HG03457 (cell line): ENCODE data around the gene GMDS.

Experiments
- ATAC-seq: cut with Tn5 transposase; IDR thresholded peaks from one replicate; pipeline ENCODE4 v1.9.1; 2021; ENCODE audit warnings: moderate number of reproducible peaks; ENCODE audit not compliant: unreplicated experiment

GMDS gene

DNA sequence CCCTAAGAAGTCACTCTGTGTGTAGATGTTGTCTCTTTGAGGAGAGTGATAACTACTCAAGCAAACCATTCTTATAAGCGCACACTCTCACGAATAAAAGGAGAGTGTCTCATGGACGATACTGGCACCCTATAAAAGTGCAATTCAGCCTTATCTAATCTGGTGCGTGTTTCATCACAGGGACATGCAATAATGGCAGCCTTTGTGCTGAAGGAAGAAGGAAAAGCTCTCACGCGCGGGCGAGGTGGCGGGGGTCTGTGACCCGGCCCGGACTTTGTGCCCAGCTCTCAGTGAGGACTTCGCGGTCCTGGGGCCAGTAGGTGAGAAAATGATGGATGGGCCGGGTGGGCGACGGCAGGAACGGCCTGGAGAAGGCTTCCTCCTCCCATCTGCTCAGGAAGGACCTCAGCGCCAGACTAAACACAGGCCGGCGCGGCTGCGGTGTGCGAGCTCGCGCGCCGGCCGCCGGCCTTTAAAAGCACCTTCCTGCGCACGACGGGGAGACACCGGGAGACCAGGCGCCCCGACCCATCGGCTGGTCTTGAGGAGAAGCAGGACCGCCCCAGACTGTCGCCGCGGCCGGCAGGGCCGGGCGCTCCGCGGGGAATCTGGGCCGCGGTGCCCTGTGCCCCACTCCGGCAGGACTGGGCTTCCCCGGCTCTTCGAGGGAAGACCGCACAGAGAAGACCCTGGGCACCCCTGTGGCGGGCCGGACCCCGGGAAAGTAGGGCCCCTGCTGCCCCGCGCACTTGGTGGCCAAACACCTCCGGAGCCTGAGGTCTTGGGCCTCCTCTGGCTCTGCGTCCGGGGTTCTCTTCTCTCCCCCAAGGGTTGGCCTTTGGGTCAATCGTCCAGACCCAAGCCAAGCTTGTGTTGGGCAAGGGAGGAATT is 644.0 kb downstream of the GMDS start:
- no peak for ATAC-seq

DNA sequence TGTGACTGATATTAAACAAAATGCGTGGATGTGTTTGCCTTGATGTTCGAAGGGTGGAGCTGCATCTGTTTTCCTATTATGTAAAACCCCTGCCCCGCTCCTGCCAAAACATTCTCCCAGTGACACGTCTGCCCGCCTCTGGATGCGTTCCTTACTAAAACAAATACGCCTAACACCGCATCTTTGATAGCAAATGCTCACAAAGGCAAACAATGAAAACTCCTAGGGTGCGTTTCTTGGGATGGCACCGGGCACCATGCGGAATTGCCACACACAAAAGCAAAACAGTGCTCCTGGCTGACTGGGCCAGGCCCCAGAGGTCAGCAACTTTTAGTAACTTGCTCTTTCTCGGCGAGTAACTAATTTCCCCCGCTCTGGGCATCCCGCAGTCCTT is 644.6 kb downstream of the GMDS start:
- no peak for ATAC-seq

DNA sequence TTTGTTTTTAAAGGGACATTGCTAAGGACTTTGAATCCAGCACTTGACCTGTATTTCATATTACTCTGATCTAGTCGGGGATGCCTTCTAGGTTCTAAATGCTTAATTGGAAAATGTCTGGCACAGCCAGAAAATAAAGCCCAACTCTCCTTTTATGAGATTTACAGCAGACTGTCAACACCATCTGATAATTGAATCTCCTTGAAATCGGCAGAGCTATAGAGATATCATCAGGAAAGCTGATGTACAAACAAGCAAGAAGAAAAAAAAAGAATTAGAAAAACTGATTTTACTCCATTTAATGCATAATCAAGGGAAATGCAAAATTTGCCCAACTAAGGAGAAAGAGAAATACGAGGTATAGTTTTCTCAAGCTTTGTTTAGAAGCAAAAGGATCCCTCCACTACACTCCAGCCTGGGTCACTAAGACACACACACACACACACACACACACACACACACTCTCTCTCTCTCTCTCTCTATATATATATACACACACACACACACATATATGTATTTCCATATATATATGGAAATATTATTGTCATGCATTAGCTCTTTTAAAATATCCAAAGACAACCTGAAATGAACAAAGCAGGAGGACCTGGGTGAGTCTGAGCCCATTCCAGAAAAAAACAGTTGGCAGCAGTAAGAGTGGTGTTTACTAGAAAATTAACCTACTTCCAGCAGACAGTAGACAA is 645.2 kb downstream of the GMDS start:
- no peak for ATAC-seq

DNA sequence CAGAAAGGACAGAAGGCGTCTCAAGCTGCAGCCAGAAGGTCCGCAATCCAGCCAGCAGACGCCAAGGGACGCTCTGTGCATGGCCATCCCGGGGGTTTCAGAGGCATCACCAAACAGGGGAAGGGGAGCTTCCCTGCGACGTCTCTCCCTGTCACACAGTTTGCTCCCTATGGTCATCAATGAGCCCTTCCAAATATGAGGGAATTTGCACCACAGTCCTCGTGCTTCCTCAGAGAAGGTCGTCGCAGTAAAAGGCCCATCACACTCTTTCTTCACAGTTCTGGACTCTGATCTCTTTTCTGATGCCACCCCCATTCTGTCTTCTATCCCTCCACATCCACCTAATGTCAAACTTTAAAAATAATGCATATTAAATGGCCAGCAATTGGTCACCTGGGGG is 645.9 kb downstream of the GMDS start:
- no peak for ATAC-seq

DNA sequence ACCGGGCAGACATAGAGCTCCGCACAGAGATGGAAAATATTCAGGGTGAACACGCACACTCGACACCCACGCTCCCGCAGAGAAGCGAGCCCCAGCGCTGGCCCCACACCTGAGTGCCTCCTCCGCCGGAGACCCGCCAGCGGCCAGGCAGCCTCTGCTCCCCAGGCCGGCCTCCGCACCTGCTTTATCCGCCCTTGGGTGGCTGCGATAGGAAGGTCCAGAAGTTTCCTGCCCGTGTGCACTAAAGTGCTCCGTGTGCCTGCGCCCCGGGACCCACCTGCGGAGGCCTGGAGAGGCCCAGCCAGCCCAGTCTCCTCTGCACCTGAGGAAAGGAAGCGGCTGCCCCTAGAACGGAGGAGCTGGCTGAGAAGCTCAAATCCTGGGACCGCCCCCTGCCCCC is 646.5 kb downstream of the GMDS start:
- ATAC-seq = no peak

DNA sequence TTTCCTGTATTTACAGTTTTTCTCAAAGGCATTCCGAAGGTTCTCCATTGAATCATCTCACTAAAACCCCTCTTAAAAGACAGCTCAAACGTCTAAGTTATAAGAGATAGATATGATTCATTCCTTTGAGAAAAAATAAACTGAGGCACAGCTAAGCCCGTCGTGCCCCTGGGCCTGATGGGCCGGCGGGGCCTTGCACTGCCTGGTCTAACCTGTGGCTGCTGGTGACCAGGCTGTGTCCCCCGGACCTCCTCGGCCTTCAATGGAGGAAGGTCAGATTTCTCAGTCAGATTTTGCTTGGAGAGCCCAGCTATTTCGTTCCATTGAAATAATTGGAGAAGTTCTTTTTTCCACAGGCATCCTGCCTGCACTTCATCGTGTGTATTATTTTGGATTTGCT is 647.0 kb downstream of the GMDS start:
- no peak for ATAC-seq

DNA sequence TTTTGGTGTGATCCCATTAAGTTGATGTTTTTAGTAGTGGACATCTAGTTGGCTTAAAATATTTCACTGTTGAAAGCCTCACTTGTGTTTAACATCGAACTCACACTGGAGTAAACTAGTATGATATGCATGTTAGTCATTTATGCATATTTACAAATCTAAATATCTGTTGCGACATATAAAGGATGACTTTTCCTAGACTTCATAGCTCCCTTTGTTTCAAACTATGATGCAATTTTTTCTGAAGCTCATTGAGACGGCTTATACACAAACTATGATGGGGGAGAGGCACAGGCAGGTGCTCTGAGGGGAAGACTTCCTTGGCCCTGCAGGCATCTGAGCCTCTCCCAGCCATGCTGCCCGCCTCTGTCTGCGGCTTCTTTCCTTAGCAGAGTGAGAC is 647.5 kb downstream of the GMDS start:
- ATAC-seq = no peak

DNA sequence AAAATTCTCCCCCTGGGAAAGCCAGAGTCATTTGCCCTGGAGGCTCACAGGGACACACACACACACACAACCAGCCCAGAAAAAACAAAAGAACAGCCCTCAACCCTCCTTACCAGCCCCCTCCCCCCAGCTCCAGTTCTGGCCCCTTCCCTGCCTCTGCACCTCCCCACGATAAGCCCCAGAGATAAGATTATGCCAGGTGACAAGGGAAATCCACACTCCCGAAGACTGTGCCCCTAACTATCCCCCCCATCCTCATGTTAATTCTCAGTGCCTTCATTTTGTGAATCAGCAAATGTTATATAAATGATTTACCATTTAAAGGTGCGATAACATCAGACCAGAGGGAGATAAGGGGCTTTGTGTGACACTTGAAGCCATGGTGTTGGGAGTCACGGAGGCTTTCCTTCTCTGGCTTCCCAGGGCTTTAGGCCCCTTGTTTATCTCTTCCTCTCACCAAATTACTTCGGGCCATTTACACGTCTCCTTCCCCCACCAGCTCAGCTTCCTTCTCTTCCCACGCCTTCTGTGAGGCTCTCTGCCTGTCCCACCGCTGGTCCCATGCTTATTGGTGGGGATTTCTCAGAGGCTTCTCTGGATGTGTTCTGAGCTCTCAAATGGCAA is 648.2 kb downstream of the GMDS start:
- no peak for ATAC-seq

DNA sequence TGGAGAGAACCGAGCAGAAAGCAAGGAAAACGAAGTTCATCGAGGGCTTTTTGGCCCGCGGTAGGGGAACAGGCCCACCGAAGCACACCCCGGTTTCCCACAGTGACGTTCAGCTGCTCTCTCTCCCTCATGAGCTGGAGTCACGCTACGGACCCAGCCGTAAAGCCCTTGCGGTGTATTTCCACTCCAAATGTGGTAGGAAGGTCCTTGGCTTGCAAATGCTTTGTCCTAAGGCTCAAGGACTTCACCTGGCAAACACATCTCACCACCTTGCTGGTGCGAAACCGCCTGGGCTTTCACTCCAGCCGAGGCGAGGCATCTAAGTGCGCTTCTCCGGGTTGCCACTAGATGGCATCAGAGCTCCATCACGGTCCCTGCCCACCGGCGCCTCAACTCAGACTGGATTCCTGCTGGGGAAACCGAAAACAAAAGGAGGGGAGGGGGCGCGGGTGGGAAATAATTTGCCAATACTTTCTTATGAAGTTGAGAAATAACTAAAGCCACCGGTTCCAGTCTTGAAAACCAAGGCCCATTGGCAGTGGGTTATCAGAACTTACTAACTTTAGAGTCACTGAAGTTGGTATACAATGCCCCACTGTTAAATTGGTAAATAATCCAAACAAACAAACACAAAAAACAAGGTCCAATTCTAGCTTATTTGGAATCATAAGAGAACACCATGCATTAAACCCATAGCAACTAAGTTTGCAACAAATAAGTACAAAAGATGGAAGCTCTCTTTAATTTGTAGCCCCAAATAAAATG is 649.1 kb downstream of the GMDS start:
- no peak for ATAC-seq

DNA sequence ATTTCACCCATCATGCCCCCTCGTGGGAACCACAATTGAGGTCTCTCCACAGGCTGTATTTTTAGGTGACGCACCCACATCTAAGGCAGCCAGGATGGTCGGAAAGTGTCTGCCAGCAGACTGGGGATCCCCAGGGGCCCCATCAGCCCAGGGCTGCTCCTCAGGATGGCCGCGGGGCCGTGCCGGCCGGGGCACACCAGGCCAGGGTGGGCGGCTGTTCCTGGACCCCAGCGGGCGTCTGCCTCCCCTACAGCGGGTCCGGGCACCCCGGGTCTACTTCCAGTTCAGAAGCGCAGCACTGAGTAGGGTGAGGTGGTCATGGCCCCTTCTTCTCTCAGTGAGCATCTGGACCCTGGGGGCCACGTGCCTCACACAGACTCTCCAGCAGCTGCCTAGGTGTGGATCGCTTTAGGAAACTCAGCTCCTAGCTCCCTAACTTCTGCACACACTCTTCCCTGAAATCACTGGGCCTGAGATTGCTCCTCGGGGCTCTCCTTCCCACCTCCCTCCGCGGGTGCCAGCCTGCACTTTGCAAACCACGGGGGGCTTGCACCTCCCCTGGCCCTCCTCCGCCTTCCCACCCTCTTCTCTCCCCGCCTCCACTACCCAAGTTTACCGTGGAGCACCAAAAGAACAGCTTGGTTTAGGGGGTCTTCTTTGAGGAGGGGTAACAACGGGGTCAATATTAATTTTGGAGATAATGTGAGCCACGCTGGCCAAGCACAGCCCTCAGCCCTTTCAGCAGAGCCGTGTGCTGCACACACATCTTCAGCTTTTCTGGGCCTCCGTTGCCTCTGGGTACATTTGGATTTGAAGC is 649.9 kb downstream of the GMDS start:
- ATAC-seq = no peak

DNA sequence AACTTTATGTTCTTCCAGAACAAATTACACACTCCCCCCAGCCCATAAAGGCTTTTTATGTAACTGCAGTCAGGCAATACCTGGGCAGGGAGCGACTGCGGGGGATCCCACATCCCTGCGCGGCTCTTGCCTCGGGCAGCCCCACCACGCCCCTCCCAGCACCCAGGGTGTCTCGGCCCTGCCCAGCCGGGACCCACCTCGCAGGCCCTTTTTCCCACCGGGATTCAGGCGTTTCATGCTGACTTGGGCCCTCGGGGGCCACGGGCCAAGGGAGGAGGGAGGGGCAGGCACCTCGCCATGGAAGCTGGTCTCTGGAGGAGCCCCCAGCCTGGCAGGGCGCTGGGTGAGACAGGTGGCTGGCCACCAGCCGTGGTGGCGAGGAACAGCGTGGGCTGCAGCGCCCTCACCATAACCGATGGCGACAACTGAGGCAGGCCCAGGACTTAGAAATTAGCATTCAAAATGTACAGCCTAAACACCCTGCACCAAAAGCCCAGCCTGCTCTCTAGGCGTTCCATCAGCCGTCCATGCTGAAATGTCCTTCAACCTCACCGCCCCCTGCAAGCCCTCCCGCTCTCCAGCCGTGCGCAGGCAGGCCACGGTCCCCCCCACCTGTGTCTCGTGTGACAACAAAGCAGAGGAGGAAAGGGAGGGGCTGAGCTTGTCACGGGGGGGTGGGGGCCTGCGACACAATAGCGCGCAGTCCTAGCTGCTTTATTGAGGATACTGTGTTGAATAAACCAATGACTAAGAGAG is 650.8 kb downstream of the GMDS start:
- no peak for ATAC-seq

DNA sequence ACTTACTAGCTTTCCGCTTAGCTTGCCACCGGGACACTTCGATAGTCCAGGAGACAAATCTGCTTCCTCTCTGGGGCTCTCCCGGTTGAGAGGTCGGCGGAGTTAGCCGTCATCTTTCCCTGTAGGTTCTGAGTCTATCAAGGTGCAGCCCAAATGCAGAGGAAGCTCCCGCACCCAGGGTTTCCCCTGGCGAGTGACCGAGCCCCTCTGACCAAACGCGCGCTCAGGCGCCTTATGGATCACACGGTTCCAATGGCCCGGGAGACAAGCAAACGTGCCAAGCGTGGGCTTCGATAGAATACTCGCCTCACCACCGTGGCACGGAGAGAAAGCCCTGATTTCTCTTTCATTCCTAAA is 651.5 kb downstream of the GMDS start:
- ATAC-seq = no peak

DNA sequence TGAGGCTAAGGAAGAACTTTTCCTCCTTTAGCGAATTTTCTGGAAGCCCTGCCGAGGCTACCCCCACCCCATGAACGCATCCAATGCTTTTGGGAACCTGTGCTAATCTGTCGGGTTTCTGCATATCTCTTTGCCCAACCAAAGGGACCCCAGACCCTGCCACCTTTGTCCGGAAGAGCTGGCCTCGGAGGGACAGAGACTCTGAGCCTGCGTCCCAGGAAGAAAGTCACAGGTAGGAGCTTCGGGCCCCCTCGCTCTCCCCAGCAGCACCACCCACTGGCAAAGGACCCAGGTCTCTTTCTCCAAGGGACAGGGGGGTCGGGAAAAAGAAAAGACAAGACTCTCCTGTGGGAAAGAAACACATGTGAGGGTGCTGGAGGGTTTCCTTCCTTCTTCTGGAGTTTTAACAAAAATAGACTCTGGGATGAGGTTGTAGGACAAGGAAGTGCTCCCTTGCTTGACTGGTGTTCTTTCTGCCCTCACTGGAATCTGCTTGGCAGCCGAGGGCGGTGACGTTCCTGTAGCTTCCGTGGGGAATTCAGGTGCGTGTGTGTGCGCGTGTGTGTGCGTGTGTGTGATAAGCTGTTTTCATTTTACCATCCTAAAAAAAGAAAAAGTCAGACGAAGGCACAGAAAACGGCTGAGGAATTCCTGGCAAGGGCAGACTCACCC is 652.0 kb downstream of the GMDS start:
- ATAC-seq = no peak

DNA sequence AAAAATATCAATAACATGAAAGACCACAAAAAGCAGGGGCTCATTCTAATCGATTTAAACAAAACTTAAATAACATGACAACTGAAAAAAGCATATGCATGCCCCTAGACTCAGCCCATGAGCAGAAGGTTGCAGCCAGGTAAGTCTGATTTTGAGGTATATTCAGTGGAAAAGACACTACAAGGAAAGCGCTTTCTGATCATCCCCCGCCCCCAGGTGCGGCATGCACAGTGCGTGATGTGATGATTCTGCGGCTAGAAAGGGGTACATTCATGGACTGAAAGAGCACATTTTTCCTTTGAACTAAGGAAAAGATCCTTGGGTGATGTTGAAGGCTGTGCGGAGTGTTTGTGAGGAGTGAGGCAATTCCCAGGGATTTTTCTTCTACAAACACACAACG is 652.6 kb downstream of the GMDS start:
- no peak for ATAC-seq

DNA sequence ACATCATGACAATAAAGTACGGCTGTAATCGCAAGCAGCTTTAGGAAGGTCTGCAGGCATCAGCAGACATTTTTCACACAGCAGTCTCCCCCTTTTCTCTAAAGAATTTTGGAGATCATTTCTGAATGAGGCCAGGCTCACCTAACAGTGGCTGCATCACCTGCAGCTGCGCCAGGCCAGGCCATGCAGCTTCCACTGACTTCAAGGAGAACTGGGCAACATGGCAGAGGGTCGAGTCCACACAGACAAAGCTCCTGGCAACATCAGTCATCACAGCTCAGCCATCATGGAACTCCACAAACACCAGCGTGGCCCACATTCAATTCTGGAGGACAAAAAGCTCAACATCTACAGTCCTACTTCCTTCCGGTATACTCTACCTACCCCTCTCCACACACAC is 653.5 kb downstream of the GMDS start:
- ATAC-seq = no peak

DNA sequence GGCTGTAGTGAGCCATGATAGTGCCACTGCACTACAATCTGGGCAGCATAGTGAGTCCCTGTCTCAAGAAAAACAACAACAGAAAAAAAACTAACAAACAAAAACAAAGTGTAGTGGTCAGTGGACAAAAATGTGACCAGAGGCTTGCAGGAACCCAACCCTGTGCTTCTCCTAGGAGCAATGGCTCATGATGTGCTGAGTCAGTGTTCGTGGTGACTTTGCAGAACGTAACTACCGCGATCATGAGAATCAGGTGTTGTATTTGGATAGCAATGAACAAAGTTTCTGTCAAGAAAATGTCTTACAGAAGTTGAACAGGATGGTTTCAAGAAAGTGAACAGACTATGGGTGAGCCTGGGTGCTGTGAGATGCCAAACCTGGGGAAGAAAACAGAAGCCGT is 654.2 kb downstream of the GMDS start:
- no peak for ATAC-seq

DNA sequence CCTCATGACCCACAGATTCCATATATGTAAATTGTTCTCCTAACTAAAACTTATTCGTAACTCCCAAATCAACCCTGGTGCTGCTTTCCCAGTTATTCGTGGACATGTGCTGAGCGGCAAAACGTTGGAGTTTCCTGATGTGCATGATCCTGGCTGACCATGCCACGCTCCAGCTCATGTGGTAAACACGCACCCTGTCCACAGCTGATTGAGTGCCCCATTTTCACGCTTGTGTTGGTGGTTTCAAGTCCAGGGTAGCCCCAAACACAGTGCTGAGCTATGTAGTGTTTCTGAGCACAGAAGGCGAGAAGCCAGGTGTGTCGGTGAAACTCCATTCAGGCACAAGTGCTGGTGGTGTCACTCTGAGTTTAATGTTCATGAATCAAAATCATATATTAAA is 654.8 kb downstream of the GMDS start:
- no peak for ATAC-seq

DNA sequence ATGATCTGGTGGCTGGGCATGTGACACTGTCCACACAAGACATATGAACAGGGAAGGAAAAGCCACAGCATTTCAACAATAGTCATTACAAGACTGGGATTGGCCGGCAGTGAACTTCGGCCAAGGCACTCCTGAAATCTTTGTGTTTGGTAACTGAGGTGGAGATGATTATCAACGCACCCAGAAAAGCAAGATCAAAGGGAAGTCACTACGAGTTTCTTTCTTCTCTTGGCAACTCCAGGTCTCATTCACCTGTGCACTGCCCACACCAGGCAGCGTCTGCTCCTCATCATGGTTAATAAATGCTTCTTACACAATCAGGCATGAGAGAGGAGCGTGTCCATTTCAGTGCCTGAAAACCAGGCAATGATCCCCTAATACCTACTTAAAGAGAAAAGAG is 656.2 kb downstream of the GMDS start:
- ATAC-seq = no peak

DNA sequence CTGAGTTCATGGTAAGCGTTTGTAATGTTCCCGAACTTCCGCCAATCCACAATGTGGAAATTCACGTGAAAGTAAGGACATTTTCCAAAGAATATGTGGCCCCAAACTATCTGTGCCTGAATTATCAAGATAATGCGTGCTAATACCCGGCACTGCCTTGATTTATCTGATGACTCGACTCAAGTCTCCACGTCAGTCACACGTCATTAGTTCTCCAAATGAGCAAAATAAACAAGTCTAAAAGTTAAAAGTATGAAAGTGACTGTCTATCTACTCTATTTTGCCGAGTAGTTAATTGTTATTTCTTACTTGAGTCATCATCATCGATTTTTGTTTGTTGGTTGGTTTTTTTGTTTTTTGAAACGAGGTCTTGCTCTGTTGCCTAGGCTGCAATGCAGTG is 657.4 kb downstream of the GMDS start:
- no peak for ATAC-seq
